ENCODE results near the gene AHDC1. TPM values are rescaled to one million over a fixed set of nuclear protein-coding genes. Genes with fewer than 3 reads are reported as not detected.

Gene AHDC1
- total and polyA plus RNA-seq, 9 of the 15 experiments (the other 6 are each of a cell fraction or from before 2014, with no cell fraction given), result 0.21 to 36.4 (median 4.7) TPM

DNA sequence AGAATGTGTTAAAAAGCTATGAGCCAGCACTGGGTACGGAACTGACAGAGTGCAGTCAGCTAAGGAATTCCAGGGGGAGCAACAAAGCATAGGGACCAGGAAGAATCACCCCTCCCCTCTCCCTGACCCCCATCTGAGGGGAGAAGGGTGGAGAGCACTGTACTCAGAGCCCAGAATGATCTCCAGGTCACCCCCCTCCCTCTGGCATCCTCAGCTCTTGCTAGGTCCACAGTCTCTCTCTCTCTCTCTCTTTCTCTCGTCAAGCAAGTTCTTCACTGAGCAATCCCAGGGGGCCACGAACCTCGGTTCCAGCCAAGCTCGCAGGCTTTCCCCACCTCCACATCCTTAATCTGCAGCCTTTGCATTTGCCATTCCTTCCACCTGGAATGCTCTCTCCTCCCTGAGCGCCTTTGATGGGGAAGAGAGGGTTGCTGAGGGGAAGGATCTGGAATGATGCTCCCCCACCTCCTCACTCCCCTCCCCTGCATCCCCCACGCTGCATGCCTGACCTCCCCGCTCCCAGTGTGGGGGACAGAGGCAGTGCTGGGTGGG is 107.3 kb downstream of the AHDC1 start (continued):
- TF ChIP-seq, protein P1, sequence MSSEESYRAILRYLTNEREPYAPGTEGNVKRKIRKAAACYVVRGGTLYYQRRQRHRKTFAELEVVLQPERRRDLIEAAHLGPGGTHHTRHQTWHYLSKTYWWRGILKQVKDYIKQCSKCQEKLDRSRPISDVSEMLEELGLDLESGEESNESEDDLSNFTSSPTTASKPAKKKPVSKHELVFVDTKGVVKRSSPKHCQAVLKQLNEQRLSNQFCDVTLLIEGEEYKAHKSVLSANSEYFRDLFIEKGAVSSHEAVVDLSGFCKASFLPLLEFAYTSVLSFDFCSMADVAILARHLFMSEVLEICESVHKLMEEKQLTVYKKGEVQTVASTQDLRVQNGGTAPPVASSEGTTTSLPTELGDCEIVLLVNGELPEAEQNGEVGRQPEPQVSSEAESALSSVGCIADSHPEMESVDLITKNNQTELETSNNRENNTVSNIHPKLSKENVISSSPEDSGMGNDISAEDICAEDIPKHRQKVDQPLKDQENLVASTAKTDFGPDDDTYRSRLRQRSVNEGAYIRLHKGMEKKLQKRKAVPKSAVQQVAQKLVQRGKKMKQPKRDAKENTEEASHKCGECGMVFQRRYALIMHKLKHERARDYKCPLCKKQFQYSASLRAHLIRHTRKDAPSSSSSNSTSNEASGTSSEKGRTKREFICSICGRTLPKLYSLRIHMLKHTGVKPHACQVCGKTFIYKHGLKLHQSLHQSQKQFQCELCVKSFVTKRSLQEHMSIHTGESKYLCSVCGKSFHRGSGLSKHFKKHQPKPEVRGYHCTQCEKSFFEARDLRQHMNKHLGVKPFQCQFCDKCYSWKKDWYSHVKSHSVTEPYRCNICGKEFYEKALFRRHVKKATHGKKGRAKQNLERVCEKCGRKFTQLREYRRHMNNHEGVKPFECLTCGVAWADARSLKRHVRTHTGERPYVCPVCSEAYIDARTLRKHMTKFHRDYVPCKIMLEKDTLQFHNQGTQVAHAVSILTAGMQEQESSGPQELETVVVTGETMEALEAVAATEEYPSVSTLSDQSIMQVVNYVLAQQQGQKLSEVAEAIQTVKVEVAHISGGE (CRISPR knock-in tag; IDR thresholded peaks at IDR 0.05), result 0 out of 6 replicates have a peak, but pooled peaks of 1 of the 3 experiments have one; percentile 46
- TF ChIP-seq THRAP3 (IDR thresholded peaks at IDR 0.05; ENCODE audit: borderline replicate concordance), result no peak
- no peak for TF ChIP-seq FOXA3 (CRISPR knock-in tag; conservative IDR thresholded peaks at IDR 0.05 in 1 of 2, IDR thresholded peaks at IDR 0.05 in 1 of 2)
- TF ChIP-seq ZNF830 (CRISPR knock-in tag; IDR thresholded peaks at IDR 0.05), result no peak
- TF ChIP-seq CXXC5 (CRISPR knock-in tag; IDR thresholded peaks at IDR 0.05), result no peak
- no peak for TF ChIP-seq MCM5 (IDR thresholded peaks at IDR 0.05; ENCODE audit: low read depth)
- TF ChIP-seq MEF2D (tag; conservative IDR thresholded peaks at IDR 0.05; ENCODE audit: low read depth), result no peak
- no peak for TF ChIP-seq ETS2 (tag; IDR thresholded peaks at IDR 0.05; ENCODE audit: borderline replicate concordance, poor library complexity, severe bottlenecking)
- TF ChIP-seq ZNF75A (CRISPR knock-in tag; IDR thresholded peaks at IDR 0.05), result no peak
- TF ChIP-seq, protein P2, sequence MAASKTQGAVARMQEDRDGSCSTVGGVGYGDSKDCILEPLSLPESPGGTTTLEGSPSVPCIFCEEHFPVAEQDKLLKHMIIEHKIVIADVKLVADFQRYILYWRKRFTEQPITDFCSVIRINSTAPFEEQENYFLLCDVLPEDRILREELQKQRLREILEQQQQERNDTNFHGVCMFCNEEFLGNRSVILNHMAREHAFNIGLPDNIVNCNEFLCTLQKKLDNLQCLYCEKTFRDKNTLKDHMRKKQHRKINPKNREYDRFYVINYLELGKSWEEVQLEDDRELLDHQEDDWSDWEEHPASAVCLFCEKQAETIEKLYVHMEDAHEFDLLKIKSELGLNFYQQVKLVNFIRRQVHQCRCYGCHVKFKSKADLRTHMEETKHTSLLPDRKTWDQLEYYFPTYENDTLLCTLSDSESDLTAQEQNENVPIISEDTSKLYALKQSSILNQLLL (CRISPR knock-in tag; IDR thresholded peaks at IDR 0.05; ENCODE audit: borderline replicate concordance), result no peak
- TF ChIP-seq, protein P3, sequence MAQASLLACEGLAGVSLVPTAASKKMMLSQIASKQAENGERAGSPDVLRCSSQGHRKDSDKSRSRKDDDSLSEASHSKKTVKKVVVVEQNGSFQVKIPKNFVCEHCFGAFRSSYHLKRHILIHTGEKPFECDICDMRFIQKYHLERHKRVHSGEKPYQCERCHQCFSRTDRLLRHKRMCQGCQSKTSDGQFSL (CRISPR knock-in tag; IDR thresholded peaks at IDR 0.05), result no peak
- TF ChIP-seq, protein P3 (tag; IDR thresholded peaks at IDR 0.05), result no peak
- TF ChIP-seq ZC3H11A (IDR thresholded peaks at IDR 0.05; ENCODE audit: low read depth, low read length), result no peak
- TF ChIP-seq HEY1 (CRISPR knock-in tag; IDR thresholded peaks at IDR 0.05; ENCODE audit: borderline replicate concordance), result no peak
- no peak for TF ChIP-seq ATF1 (CRISPR knock-in tag; IDR thresholded peaks at IDR 0.05)
- no peak for TF ChIP-seq ATF1 (tag; IDR thresholded peaks at IDR 0.05)
- TF ChIP-seq NCOA1 (IDR thresholded peaks at IDR 0.05; ENCODE audit: low read depth), result peak; percentile 10; the same call in 1 of the 2 replicates
- TF ChIP-seq KDM2B (CRISPR knock-in tag; IDR thresholded peaks at IDR 0.05), result no peak

Measured in K562 (cell line).